Measurements from ENCODE around the gene CD300LF.

DNA sequence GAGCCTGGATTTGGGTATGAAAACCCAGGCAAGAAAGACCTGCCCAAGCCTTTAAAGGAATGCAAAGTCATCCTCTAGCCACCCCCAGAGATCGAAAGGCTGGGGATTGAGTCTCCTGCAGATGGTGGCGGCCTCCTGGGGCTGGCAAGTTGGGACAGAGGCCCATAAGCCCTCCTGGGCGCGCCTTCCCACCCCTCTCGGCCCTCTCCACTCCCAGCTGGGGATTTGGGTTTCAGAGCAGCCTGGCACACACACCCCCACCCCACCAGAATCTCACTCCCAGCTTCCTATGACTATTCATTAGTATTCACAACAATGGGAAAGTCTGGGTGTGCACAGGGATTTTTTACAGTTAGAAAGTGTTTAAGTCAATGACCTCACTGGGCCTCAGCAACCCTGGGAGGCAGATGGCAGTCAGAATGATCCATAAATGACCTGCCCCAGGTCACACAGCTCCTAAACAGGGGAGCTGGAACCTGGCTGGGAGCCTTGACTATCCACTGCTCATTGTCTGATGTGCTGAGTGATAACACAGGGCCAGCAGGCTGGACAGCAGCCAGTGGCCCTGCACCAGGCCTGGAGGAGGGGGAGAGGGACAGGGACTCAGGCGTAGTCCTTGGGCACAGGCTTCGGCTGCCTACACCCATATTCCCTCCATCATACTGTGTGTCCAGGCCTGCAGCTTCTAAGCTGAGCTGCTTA lies 47.8 kb upstream of the CD300LF start:
- TF ChIP-seq, protein P1, sequence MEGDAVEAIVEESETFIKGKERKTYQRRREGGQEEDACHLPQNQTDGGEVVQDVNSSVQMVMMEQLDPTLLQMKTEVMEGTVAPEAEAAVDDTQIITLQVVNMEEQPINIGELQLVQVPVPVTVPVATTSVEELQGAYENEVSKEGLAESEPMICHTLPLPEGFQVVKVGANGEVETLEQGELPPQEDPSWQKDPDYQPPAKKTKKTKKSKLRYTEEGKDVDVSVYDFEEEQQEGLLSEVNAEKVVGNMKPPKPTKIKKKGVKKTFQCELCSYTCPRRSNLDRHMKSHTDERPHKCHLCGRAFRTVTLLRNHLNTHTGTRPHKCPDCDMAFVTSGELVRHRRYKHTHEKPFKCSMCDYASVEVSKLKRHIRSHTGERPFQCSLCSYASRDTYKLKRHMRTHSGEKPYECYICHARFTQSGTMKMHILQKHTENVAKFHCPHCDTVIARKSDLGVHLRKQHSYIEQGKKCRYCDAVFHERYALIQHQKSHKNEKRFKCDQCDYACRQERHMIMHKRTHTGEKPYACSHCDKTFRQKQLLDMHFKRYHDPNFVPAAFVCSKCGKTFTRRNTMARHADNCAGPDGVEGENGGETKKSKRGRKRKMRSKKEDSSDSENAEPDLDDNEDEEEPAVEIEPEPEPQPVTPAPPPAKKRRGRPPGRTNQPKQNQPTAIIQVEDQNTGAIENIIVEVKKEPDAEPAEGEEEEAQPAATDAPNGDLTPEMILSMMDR (IDR thresholded peaks at IDR 0.05): no peak
- TF ChIP-seq POLR2A (IDR thresholded peaks at IDR 0.05): no peak
